ENCODE data around the gene EMC8.

Gene EMC8

DNA sequence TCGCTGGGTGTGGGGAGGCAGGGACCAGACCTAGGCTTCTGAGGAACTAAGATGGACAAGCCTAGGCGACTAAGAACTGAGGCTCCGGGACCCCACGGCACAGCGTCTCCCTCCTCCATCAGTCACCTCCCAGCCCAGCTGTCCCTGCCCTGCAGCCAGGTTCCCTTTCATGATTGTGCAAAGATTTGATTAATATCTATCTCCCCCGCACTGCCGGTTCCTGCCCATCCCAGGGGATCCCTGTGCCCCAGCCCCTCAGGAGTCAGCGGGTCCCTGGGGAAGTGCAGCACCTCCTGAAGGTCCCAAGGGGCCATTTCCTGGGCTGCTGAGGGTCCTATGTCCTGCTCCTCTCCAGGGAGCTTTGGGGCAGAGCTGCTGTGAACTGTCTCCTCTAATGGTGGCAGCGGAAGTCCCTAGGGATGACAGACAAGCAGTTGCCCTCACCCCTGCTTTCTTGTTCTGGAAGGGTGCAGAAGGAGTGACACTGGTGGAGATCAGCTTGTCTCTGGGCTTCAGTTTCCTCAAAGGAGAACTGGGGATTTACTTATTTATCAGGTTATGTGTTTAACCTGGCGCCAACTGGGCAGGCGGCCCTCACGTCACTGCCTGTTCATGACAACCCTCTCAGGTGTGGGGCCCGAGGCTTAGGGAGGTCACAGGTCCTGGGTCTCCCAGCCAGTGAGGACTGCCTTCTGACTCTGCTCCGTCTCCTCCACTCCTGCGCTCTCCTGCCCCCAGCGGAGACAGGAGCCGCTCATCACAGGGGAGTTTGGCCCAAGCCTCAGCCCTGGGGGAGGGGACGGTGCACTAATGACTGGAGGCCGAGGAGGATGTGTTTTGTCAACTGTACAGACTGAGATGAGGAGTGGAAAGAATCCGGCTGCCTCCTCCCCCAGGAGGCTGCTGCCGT, 46.6 kb downstream of the EMC8 start:
- CTCF ChIA-PET = interaction anchor here (0.9 kb wide), 1 partner anchor 9 kb away, joined by 3 read pairs; no protein-coding TSS in a partner anchor
- POLR2A ChIA-PET = no interaction called here
- DNase-seq (ENCODE audit: extremely low spot score) = peak; percentile 57
- no peak for TF ChIP-seq LEF1 (IDR thresholded peaks at IDR 0.05; ENCODE audit: borderline replicate concordance)
- TF ChIP-seq, protein P1, sequence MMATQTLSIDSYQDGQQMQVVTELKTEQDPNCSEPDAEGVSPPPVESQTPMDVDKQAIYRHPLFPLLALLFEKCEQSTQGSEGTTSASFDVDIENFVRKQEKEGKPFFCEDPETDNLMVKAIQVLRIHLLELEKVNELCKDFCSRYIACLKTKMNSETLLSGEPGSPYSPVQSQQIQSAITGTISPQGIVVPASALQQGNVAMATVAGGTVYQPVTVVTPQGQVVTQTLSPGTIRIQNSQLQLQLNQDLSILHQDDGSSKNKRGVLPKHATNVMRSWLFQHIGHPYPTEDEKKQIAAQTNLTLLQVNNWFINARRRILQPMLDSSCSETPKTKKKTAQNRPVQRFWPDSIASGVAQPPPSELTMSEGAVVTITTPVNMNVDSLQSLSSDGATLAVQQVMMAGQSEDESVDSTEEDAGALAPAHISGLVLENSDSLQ (IDR thresholded peaks at IDR 0.05) = 0 out of 2 replicates have a peak, but pooled peaks have one; percentile 1

DNA sequence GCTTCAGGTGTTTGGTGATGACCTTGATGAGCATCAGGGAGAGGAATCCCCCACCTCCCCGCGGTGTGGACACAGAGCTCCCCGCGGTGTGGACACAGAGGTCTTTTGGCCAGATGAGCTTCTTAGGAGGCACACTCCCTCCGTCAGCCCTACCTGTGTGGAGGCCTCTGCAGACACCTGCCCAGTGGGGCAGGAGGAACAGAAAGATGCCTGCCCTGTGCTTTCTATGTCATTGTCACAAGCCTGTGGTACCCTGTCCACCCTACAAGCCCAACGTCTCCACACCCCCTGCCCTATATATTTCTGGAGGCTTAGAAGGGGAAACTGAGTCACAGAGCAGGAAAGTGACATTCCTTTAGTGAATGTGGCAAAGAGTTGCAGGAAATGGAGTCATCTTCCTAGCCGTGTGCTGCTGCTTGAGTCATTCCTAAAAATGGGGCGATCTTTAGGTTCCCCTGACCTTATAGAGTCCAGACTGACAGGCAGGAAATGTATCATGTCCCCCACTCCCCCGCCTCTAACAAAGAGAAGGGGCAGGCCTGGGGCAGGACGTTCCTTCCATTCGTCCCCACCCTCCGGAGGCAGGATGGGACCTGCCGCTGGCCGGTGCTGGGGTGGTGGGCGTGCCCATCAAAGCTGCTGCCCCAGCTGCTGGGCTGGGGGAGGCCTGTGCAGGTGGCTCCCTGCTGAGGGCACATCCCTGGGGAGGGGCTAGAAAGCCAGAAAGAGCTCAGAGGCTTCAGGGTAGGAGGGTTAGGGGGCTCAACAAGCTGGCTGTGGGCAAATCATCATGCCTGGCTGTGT, 47.4 kb downstream of the EMC8 start:
- ChIA-PET POLR2A (no interaction called here), CTCF (interaction anchor here (0.9 kb wide), 1 partner anchor 10 kb away, joined by 3 read pairs; no protein-coding TSS in a partner anchor)

DNA sequence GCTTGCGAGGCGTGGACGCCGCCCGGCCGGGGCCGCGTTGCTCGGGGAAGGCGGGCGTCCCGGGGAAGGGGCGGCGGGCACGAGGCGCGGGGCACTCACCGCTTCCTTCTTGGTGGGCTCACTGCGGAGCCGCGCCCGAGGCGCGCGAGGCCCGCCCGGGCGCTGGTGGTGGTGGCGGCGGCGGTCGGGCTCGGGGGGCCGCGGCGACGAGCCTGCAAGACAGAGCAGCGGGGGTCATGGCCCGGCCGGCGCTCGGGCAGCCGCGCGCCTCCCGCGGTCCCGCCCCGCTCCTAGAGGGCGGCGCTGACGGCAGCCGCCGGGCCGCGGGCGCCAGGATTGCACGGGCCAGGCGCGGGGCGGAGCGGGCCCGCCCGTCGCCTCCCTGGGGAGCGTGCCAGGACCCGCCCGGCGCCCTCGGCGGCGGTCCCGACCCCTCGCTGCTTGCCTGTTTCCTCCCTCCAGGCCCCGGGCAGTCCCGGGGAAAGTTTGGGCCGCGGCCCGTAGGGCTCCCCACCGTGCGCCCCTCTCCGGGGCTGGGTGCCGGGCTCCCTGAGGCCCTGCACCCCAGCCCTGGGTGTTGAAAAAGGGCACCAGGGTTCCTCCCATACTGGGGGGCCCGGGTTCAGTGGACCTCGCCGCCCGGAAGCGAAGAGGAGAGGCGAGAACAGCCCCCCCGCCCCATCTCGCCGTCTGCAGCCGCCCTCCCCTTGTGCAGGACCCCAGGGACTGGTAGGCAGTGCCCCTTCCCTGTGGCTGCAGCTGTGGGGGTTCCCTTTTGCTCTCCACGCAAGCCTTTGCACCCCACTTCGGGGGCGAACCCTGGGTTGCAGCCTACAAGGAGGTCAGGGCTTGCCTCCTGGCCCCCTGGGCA, 48.3 kb downstream of the EMC8 start, which contains the start of gene C16orf74:
Gene C16orf74 (minus strand): TSS at position 270 of the 871 bp plus-strand sequence. CDS start 15,879 bp downstream, outside the sequence.
- POLR2A ChIA-PET = no interaction called here
- DNase-seq (ENCODE audit: extremely low spot score) = peak; percentile 80
- no peak for TF ChIP-seq ELF4 (IDR thresholded peaks at IDR 0.05)
- TF ChIP-seq CTBP1 (IDR thresholded peaks at IDR 0.05; ENCODE audit: borderline replicate concordance) = no peak
- TF ChIP-seq FOXA1 (IDR thresholded peaks at IDR 0.05) = no peak
- TF ChIP-seq FOXK2 (IDR thresholded peaks at IDR 0.05) = no peak
- TF ChIP-seq FOXM1 (IDR thresholded peaks at IDR 0.05; ENCODE audit: borderline replicate concordance) = no peak
- TF ChIP-seq LEF1 (IDR thresholded peaks at IDR 0.05; ENCODE audit: borderline replicate concordance) = no peak
- CTCF ChIA-PET = no interaction called here

More for the DNA sequence above, 47.4 kb downstream of the EMC8 start:
- TF ChIP-seq, protein P1 (IDR thresholded peaks at IDR 0.05) = no peak
- TF ChIP-seq L3MBTL2 (conservative IDR thresholded peaks at IDR 0.05) (no peak), NFRKB (IDR thresholded peaks at IDR 0.05) (no peak), ZNF384 (IDR thresholded peaks at IDR 0.05) (no peak), FOXK2 (IDR thresholded peaks at IDR 0.05) (no peak), TARDBP (IDR thresholded peaks at IDR 0.05) (no peak), ELF4 (IDR thresholded peaks at IDR 0.05) (no peak), ARNT (IDR thresholded peaks at IDR 0.05) (no peak), SP1 (IDR thresholded peaks at IDR 0.05) (no peak), FOXA1 (IDR thresholded peaks at IDR 0.05) (no peak), LEF1 (IDR thresholded peaks at IDR 0.05; ENCODE audit: borderline replicate concordance) (no peak), BHLHE40 (IDR thresholded peaks at IDR 0.05; ENCODE audit: borderline replicate concordance) (no peak), CTBP1 (IDR thresholded peaks at IDR 0.05; ENCODE audit: borderline replicate concordance) (no peak), SUZ12 (IDR thresholded peaks at IDR 0.05) (no peak), FOXM1 (IDR thresholded peaks at IDR 0.05; ENCODE audit: borderline replicate concordance) (no peak), HDGF (IDR thresholded peaks at IDR 0.05; ENCODE audit: borderline replicate concordance) (no peak)
- DNase-seq (ENCODE audit: extremely low spot score) = no peak

DNA sequence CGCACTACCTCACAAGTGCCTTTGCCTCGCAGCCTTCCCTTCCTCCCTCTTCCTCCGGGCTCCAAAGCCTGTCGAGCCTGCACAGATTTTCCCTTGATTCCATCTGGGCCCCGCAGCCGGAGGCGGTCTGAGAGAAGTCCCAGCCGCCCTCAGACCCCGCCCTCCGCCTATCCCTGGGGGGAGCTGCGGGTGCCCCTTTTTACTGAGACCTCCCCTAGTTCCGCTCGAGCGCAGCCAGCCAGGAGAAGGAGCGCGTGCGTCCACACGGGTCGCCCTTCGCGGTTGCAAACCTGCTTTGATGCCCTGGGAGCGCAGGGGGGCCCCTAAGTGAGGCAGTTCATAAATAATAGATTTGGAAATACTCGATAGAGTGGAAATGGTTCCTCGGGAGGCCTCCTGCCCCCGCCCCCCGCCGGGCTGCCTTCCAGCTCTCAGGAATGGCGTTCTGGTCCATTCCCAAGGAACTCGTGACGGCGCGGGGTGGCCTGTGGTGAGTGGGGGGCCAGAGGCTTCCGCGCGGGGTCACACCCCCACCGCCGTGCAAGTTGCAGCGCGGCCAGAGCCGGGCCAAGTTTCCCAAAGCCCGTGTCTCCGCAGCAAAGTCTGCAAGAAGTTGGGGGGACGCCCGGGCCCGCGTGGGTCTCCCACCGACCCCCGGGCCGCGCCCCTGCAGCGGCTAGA, 49.1 kb downstream of the EMC8 start:
- no peak for TF ChIP-seq FOXM1 (IDR thresholded peaks at IDR 0.05; ENCODE audit: borderline replicate concordance)
- no peak for TF ChIP-seq FOXA1 (IDR thresholded peaks at IDR 0.05)
- TF ChIP-seq SP1 (IDR thresholded peaks at IDR 0.05) = no peak
- no peak for TF ChIP-seq BHLHE40 (IDR thresholded peaks at IDR 0.05; ENCODE audit: borderline replicate concordance)
- no peak for TF ChIP-seq TARDBP (IDR thresholded peaks at IDR 0.05)
- TF ChIP-seq ARNT (IDR thresholded peaks at IDR 0.05) = no peak
- TF ChIP-seq FOXK2 (IDR thresholded peaks at IDR 0.05) = no peak
- no peak for TF ChIP-seq L3MBTL2 (conservative IDR thresholded peaks at IDR 0.05)
- no peak for TF ChIP-seq ZNF384 (IDR thresholded peaks at IDR 0.05)
- no peak for DNase-seq (ENCODE audit: extremely low spot score)
- ChIA-PET POLR2A (no interaction called here), CTCF (no interaction called here)

DNA sequence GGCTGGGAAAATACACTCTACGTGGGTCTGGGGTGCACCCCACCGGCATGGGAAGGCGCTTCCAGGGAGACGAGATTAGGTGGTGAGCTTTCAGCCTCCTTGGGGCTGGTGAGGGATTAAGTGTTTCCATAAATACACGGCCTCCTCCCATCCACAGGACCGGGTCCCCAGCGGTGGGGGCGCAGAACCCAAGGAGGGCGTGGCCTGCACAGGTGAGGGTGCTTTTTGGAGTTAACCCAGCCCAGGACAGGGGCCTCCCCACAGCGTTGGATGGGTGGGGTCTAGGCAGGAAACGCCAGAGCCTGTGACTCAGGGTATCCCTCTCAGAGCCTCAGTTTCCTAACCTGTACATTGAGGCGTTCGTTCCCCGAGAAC, 49.6 kb downstream of the EMC8 start:
- TF ChIP-seq FOXA1 (IDR thresholded peaks at IDR 0.05) = no peak
- TF ChIP-seq ARNT (IDR thresholded peaks at IDR 0.05) = no peak
- TF ChIP-seq BHLHE40 (IDR thresholded peaks at IDR 0.05; ENCODE audit: borderline replicate concordance) = no peak
- TF ChIP-seq NFRKB (IDR thresholded peaks at IDR 0.05) = no peak
- TF ChIP-seq, protein P1 (IDR thresholded peaks at IDR 0.05) = no peak
- TF ChIP-seq CTBP1 (IDR thresholded peaks at IDR 0.05; ENCODE audit: borderline replicate concordance) = no peak
- TF ChIP-seq FOXK2 (IDR thresholded peaks at IDR 0.05) = no peak
- no peak for TF ChIP-seq FOXM1 (IDR thresholded peaks at IDR 0.05; ENCODE audit: borderline replicate concordance)
- TF ChIP-seq L3MBTL2 (conservative IDR thresholded peaks at IDR 0.05) = no peak
- ChIA-PET CTCF (no interaction called here), POLR2A (no interaction called here)
- no peak for DNase-seq (ENCODE audit: extremely low spot score)
